Gastroesophageal sphincter (tissue), 4 donors: ENCODE data around the gene CEP68. TPM values are rescaled to one million over a fixed set of nuclear protein-coding genes. Genes with fewer than 3 reads are reported as not detected.
A peak's percentile ranks its signal among the peaks of the same experiment; 100 is the strongest.

ENCODE experiments used
- ATAC-seq: fragments of 150-250 bp; one replicate; pipeline ENCODE4 v1.9.1; 2016; ENCODE audit warnings: mild to moderate bottlenecking, moderate library complexity
- H3K27ac ChIP-seq, 4 donors: fragments of 200-600 bp; sonication (generic) in 3 of 4; 1 replicate in 3 of 4; 2 replicates in 1 of 4; pipeline ENCODE4 v1.5.1; 2016 to 2019
- H3K27me3 ChIP-seq: fragments of 200-600 bp; sonication (generic); one replicate; pipeline ENCODE4 v1.5.1; 2019
- H3K36me3 ChIP-seq, 2 donors: fragments of 200-600 bp; sonication (generic); one replicate each; pipeline ENCODE4 v1.5.1; 2019; ENCODE audit warnings: control low read depth in 1 of 2
- H3K4me1 ChIP-seq, 3 donors: fragments of 200-600 bp; sonication (generic); 1 replicate in 2 of 3; 2 replicates in 1 of 3; pipeline ENCODE4 v1.5.1; 2016 to 2019; ENCODE audit warnings: control low read depth in 2 of 3
- H3K4me3 ChIP-seq, 2 donors: fragments of 200-600 bp; sonication (generic); one replicate each; pipeline ENCODE4 v1.5.1; 2019; ENCODE audit warnings: mild to moderate bottlenecking in 1 of 2, moderate library complexity in 1 of 2
- H3K9me3 ChIP-seq, 3 donors: fragments of 200-600 bp; sonication (generic); one replicate each; pipeline ENCODE4 v1.5.1; 2017 to 2019; ENCODE audit warnings: control low read depth in 2 of 3
- EP300 ChIP-seq: sonication (generic); formaldehyde crosslinking; IDR thresholded peaks from one replicate; pipeline ENCODE4 v1.6.1; 2017; ENCODE audit warnings: antibody characterized with exemption, mild to moderate bottlenecking
- POLR2A ChIP-seq, 2 donors: fragments of 450-650 bp; IDR thresholded peaks; one replicate each; pipeline ENCODE4 v1.6.1; 2017; ENCODE audit warnings: antibody characterized with exemption in 2 of 2, mild to moderate bottlenecking in 2 of 2, moderate library complexity in 1 of 2
- POLR2AphosphoS5 ChIP-seq: sonication (generic); formaldehyde crosslinking; IDR thresholded peaks from one replicate; pipeline ENCODE4 v1.6.1; 2017; ENCODE audit warnings: antibody characterized with exemption
- WGBS, 2 donors: methylation state at CpG; one replicate each; pipeline ENCODE4 v1.1.5; 2018; ENCODE audit warnings: low coverage in 1 of 2; 5-methylcytosine and 5-hydroxymethylcytosine counted together
- total RNA-seq, 4 donors: library from RNA; depleted of rRNA; stranded (reverse); fragments of >200 nt; gene quantifications; one replicate each; pipeline ENCODE4 v1.1.0, GENCODE V29; 2016
- TF ChIP-seq, protein P1 (sequence below), 4 experiments: fragments of 200-600 bp in 2 of 4; fragments of 450-650 bp in 2 of 4; sonication (generic) in 1 of 4; IDR thresholded peaks; one replicate each; pipeline ENCODE4 v1.5.1; 2017 to 2019; ENCODE audit warnings: antibody characterized with exemption in 4 of 4, mild to moderate bottlenecking in 2 of 4, moderate library complexity in 2 of 4

CEP68 gene
- total RNA-seq, 4 donors from 2014 or later, result 26.3 to 48.9 (median 30.3) TPM

DNA sequence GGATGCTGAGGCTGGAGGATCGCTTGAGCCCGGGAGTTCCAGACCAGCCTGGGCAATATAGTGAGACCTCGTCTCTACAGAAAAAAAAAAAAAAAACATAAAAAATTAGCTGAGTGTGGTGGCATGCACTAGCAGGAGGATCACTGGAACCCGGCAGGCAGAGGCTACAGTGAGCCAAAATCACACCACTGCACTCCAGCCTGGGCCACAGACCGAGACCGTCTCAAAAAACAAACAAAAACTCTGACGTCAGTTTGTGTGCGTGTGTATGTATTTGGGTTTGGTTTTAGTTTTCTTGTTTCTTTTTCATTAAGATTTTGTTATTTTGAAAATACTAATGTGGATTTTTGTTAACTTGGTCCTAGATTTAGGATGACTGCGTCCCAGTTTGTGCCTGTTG lies 19.0 kb downstream of the CEP68 start:
- peak overlapping the region in 3 of 4 donors; percentile 53 to 75 (median 74) for H3K27ac ChIP-seq
- no peak for ATAC-seq

DNA sequence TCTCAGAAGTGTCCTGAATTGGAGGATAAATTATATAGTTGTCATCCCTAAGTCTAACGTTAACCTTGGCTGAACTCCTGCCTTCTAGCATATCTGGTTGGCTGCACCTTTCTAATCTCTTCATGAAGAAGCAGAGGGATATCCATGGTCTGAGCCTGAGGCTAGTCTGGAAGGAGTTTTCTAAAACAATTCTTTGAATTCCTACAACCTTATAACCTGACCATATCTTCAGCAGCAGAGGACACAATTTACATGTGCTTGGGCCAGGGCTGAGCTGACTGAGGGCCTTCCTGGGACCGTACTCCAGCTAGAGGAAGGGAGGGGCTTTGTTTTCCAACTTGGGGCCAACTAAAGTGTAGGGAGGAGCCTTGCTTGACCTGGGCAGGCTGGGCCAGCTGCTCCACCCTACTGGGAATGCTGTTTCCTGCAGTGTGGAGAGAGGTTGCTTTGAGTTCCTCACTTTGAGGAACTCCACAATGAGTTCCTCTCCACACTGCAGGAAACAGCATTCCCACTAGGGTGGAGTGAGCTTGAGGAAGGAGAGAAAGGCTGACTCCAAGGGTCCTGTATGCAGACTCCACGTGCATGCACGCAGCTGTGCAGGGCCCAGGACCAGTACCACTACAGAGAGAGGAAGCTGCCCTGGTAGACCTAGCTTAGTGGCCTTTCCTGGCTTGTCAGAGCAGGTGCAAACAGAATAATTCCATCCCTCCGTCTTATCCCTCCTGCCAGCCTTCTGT lies 19.6 kb downstream of the CEP68 start:
- Histone ChIP-seq H3K4me1 (peaks cover 6 to 61% (median 25%) of the 10 kb centered on the region in 3 donors), H3K27ac (peak overlapping the region in 3 of 4 donors; percentile 53 to 75 (median 74)), H3K36me3 (peaks cover 0 to 84% of the 10 kb centered on the region in 2 donors), H3K4me3 (no peak overlapping the region), H3K27me3 (no peaks in the 10 kb centered on the region), H3K9me3 (no peaks in the 10 kb centered on the region)
- ATAC-seq, result peak; percentile 71
- 17 to 46% methylated on average over 2 of the region's 5 CpGs for WGBS, 2 donors
- TF ChIP-seq POLR2AphosphoS5, result no peak
- TF ChIP-seq, protein P1, sequence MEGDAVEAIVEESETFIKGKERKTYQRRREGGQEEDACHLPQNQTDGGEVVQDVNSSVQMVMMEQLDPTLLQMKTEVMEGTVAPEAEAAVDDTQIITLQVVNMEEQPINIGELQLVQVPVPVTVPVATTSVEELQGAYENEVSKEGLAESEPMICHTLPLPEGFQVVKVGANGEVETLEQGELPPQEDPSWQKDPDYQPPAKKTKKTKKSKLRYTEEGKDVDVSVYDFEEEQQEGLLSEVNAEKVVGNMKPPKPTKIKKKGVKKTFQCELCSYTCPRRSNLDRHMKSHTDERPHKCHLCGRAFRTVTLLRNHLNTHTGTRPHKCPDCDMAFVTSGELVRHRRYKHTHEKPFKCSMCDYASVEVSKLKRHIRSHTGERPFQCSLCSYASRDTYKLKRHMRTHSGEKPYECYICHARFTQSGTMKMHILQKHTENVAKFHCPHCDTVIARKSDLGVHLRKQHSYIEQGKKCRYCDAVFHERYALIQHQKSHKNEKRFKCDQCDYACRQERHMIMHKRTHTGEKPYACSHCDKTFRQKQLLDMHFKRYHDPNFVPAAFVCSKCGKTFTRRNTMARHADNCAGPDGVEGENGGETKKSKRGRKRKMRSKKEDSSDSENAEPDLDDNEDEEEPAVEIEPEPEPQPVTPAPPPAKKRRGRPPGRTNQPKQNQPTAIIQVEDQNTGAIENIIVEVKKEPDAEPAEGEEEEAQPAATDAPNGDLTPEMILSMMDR (IDR thresholded peaks at IDR 0.05), result peak in 1 of 4 experiments; percentile 18

More for the DNA sequence above, 19.0 kb downstream of the CEP68 start:
- 33 to 56% methylated on average over 5 to 9 of the region's 9 CpGs for WGBS, 2 donors
- no peak overlapping the region for H3K4me3 ChIP-seq
- H3K27me3 ChIP-seq, result no peaks in the 10 kb centered on the region
- peaks cover 0 to 82% of the 10 kb centered on the region in 2 donors for H3K36me3 ChIP-seq
- no peaks in the 10 kb centered on the region for H3K9me3 ChIP-seq
- TF ChIP-seq EP300 (no peak), POLR2A (IDR thresholded peaks at IDR 0.05) (no peak), POLR2AphosphoS5 (no peak)
- TF ChIP-seq, protein P1 (IDR thresholded peaks at IDR 0.05), result no peak
- H3K4me1 ChIP-seq, result peaks cover 6 to 67% (median 30%) of the 10 kb centered on the region in 3 donors

DNA sequence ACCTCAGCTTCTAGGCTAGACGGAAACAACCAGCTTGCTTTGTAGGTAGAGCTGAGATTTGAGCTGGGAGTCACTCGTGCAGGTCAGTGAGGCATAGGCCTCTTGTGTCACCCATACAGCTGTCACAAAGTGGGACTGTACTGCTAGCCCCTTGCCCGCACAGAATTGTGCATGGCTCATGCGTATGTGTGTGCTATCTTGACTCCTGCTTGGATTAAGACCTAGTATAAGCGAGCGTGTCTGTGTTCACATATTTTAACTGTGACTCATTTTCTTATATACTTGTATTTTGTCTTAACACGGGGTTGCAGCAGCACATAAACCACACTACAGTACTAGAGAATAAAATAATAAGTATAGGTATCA lies 20.1 kb downstream of the CEP68 start:
- 20 to 35% methylated on average over 3 to 7 of the region's 7 CpGs for WGBS, 2 donors
- TF ChIP-seq POLR2AphosphoS5 (peak; percentile 31), POLR2A (IDR thresholded peaks at IDR 0.05) (no peak)
- no peak overlapping the region for H3K4me3 ChIP-seq
- peaks cover 6 to 55% (median 20%) of the 10 kb centered on the region in 3 donors for H3K4me1 ChIP-seq
- ATAC-seq, result peak; percentile 21
- H3K9me3 ChIP-seq, result no peaks in the 10 kb centered on the region
- H3K27ac ChIP-seq, result peak overlapping the region in 3 of 4 donors; percentile 53 to 75 (median 74)
- H3K27me3 ChIP-seq, result no peaks in the 10 kb centered on the region
- peaks cover 0 to 84% of the 10 kb centered on the region in 2 donors for H3K36me3 ChIP-seq

DNA sequence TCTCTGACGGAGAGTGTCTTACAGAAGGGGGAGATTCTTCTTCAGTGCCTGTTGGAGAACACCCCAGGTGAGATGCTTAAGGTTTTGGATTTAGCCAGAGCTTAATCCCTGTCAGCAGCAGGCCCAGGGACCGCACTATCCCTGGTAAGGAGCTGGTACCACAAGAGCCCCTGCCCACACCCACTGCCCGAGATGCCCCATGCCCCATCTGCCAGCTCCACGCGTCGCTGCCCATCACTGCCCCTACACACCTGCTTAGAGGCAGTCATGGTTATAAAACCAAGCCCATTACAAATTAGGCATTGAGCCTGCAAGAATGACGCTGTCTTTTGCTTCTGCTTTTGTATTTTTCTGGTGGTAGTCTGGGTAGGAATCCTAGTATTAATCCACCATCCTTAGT lies 21.7 kb downstream of the CEP68 start:
- no peaks in the 10 kb centered on the region for H3K27me3 ChIP-seq
- no peak overlapping the region for H3K27ac ChIP-seq
- WGBS, 2 donors, result 88 to 98% methylated on average over 1 to 7 of the region's 7 CpGs
- H3K36me3 ChIP-seq, result peaks cover 2 to 84% of the 10 kb centered on the region in 2 donors
- TF ChIP-seq POLR2A (IDR thresholded peaks at IDR 0.05) (no peak), POLR2AphosphoS5 (no peak), EP300 (no peak)
- TF ChIP-seq, protein P1 (IDR thresholded peaks at IDR 0.05), result no peak
- H3K4me1 ChIP-seq, result peaks cover 6 to 56% (median 20%) of the 10 kb centered on the region in 3 donors
- no peak for ATAC-seq
- no peaks in the 10 kb centered on the region for H3K9me3 ChIP-seq
- no peak overlapping the region for H3K4me3 ChIP-seq

DNA sequence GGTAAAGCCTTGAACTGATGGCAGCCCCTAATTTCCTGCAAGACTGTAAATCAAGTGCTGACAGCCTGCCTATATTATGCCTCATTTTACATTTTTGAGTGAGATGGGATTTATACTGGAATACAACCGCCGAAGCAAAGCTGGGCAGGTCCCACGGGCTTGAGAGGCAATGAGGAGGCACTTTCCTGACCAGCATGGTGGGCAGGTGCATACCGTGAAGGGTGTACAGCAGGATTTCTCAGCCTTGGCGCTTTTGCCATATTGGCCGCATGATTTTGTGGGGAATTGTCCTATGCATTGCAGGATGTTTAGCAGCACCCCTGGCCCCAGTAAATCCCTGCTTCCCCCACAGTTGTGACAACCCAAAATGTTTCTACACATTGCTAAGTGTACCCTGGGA lies 22.8 kb downstream of the CEP68 start:
- 90% methylated on average over 2 of the region's 6 CpGs; no CpG with 5 or more reads in 1 of the 2 donors for WGBS, 2 donors
- Histone ChIP-seq H3K27ac (no peak overlapping the region), H3K36me3 (peaks cover 9 to 84% of the 10 kb centered on the region in 2 donors), H3K27me3 (no peaks in the 10 kb centered on the region), H3K4me3 (no peak overlapping the region), H3K9me3 (no peaks in the 10 kb centered on the region), H3K4me1 (peaks cover 6 to 50% (median 20%) of the 10 kb centered on the region in 3 donors)
- ATAC-seq, result no peak
- TF ChIP-seq EP300 (no peak), POLR2A (IDR thresholded peaks at IDR 0.05) (no peak), POLR2AphosphoS5 (no peak)
- TF ChIP-seq, protein P1 (IDR thresholded peaks at IDR 0.05), result no peak
